Measurements from ENCODE around the gene OTOA.

DNA sequence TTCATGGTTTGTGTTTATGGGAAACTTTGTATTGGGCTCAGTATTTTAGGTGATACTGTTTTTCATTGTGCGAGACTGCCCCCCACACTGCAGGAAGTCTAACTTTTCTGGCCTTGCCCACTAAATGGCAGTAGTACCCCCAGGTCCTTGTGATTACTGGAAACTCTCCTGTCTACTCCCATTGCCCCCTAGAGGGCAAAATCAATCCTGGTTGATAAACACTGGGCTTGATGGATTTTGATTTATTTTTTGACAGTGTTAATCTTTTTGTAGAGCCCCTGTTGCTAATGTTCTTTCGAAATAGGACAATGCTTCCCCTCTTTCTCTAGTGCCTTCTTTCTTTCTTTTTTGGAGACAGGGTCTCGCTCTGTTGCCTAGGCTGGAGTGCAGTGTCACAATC, 48.9 kb upstream of the OTOA start:
- TF ChIP-seq ZNF274 (IDR thresholded peaks at IDR 0.05; ENCODE audit: low read depth, low read length) (no peak), YY1 (IDR thresholded peaks at IDR 0.05; ENCODE audit: insufficient read depth, insufficient read length) (no peak), SUZ12 (IDR thresholded peaks at IDR 0.05; ENCODE audit: extremely low read depth, insufficient read depth, insufficient read length) (no peak)
